ENCODE data around the gene GP2.

DNA sequence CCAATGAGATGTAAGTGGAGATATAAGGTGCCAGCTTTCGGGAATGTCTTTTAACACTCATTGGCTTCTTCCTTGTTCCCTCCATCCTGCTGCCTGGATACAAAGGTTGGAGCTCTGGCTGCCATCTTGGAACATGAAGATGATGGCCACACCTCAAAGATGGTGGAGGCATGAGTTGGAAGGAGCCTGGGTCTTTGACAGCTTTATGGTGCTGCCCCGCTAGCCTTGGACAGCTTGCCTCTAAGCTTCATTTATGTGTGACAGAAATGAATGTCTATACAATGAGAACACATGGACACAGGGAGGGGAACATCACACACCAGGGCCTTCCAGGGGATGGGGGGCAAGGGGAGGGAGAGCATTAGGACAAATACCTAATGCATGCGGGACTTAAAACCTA, 13.6 kb downstream of the GP2 start:
- TF ChIP-seq POLR2A (IDR thresholded peaks at IDR 0.05), result no peak
- TF ChIP-seq, protein P1, sequence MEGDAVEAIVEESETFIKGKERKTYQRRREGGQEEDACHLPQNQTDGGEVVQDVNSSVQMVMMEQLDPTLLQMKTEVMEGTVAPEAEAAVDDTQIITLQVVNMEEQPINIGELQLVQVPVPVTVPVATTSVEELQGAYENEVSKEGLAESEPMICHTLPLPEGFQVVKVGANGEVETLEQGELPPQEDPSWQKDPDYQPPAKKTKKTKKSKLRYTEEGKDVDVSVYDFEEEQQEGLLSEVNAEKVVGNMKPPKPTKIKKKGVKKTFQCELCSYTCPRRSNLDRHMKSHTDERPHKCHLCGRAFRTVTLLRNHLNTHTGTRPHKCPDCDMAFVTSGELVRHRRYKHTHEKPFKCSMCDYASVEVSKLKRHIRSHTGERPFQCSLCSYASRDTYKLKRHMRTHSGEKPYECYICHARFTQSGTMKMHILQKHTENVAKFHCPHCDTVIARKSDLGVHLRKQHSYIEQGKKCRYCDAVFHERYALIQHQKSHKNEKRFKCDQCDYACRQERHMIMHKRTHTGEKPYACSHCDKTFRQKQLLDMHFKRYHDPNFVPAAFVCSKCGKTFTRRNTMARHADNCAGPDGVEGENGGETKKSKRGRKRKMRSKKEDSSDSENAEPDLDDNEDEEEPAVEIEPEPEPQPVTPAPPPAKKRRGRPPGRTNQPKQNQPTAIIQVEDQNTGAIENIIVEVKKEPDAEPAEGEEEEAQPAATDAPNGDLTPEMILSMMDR (IDR thresholded peaks at IDR 0.05), result no peak
- TF ChIP-seq EP300 (IDR thresholded peaks at IDR 0.05), result no peak
